Epithelial cell of esophagus (primary cell): Measurements from ENCODE around the gene TDP1.

Source experiments
- DNase-seq: peaks from one replicate; pipeline ENCODE4 v3.0.0; 2010; ENCODE audit warnings: low read depth
- H3K4me3 ChIP-seq: 2 replicates; pipeline ENCODE4 v1.5.1; 2011; ENCODE audit warnings: mild to moderate bottlenecking, low read length, control low read depth
- TF ChIP-seq, protein P1 (sequence below): IDR thresholded peaks from 2 replicates; pipeline ENCODE4 v1.5.1; 2011; ENCODE audit warnings: low read depth, mild to moderate bottlenecking, low read length, control low read depth, inconsistent platforms; ENCODE audit not compliant: insufficient read depth; ENCODE audit errors: missing control alignments

The TDP1 gene

DNA sequence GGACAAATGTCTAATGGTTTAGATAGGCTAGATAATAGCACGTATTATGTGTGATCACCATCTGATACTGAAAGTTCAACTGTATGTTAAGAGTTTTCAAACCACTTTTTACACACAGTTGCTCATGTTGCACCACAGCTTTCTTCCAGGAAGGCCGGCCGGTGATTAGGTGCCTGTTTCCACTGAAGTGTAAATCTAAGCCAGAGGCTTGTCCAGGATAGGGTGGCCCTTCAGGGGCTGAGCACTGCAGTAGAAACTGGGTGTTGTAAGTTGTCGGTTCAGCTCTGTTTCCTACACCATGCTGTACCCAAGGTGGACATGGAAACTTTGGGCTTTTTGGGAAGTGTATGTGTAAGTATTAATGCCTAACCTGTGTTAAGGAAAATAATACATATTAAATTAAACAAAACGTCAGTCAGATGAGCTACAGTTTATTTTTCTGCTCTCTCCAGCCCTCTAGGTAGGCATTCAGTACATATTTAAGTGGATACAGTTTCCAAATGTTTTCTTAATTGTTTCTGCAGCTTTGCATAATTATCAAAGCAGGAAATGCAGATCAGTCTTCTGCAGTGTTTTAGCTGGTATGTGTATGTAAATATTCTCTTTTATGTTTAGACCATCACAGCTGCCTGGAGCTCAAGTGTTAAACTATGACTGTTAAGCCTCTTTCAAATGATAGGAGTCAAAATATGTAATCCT is 30.9 kb downstream of the TDP1 start:
- no peak overlapping the region for H3K4me3 ChIP-seq
- TF ChIP-seq, protein P1, sequence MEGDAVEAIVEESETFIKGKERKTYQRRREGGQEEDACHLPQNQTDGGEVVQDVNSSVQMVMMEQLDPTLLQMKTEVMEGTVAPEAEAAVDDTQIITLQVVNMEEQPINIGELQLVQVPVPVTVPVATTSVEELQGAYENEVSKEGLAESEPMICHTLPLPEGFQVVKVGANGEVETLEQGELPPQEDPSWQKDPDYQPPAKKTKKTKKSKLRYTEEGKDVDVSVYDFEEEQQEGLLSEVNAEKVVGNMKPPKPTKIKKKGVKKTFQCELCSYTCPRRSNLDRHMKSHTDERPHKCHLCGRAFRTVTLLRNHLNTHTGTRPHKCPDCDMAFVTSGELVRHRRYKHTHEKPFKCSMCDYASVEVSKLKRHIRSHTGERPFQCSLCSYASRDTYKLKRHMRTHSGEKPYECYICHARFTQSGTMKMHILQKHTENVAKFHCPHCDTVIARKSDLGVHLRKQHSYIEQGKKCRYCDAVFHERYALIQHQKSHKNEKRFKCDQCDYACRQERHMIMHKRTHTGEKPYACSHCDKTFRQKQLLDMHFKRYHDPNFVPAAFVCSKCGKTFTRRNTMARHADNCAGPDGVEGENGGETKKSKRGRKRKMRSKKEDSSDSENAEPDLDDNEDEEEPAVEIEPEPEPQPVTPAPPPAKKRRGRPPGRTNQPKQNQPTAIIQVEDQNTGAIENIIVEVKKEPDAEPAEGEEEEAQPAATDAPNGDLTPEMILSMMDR = no peak
- DNase-seq = no peak

DNA sequence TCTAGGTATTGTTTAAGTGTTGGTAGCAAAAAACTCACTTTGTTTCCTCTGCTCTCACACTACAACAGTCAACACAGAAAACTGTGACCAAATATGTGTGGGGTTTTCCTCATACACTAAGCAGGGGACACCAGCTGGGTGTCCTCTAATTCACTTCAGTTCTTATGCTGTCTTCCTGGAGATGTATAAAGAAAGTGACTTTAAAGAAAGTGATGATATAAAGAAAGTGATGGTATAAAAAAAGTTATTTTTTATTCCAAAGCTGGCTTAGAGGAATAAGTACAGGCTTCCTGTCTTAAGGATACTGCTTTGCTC is 31.4 kb downstream of the TDP1 start:
- TF ChIP-seq, protein P1 = no peak
- H3K4me3 ChIP-seq = no peak overlapping the region
- DNase-seq = no peak

- no peak overlapping the region for H3K4me3 ChIP-seq
- TF ChIP-seq, protein P1 = no peak
- no peak for DNase-seq
Measured at GRCh38 chr14:89988787-89989186, 33.1 kb downstream of the TDP1 start.

- TF ChIP-seq, protein P1 = no peak
- H3K4me3 ChIP-seq = no peak overlapping the region
- no peak for DNase-seq
Measured at GRCh38 chr14:89990218-89990617, 34.5 kb downstream of the TDP1 start.

GRCh38 chr14:89990623-89991275 is 35.0 kb downstream of the TDP1 start:
- TF ChIP-seq, protein P1 = no peak
- no peak for DNase-seq
- H3K4me3 ChIP-seq = no peak overlapping the region

- no peak for DNase-seq
- TF ChIP-seq, protein P1 = no peak
Measured at GRCh38 chr14:89992273-89992672, 36.5 kb downstream of the TDP1 start.

GRCh38 chr14:89996963-89997362 is 41.2 kb downstream of the TDP1 start:
- DNase-seq = no peak
- TF ChIP-seq, protein P1 = no peak
- no peak overlapping the region for H3K4me3 ChIP-seq

More at GRCh38 chr14:89992273-89992672, 36.5 kb downstream of the TDP1 start:
- H3K4me3 ChIP-seq = no peak overlapping the region
